Hypothalamus (tissue), 51 donors: ENCODE results near the gene ARVCF.
"Not testable (repeated sequence)": the region's sequence is repeated elsewhere in the genome, so short reads cannot be mapped to it uniquely, and the experiment has no call there.

ENCODE experiments used
- DNase-seq, 51 donors: peaks; one replicate each; lab custom pipeline; 2025; lab: John Stamatoyannopoulos, UW

ARVCF gene

GRCh38 chr22:19926028-19926427 lies 90.6 kb downstream of the ARVCF start:
- DNase-seq = not testable (repeated sequence)

- no peak for DNase-seq
These were observed 92.6 kb downstream of the ARVCF start for GRCh38 chr22:19923914-19924513.

- DNase-seq = no peak
These were observed 95.0 kb downstream of the ARVCF start for GRCh38 chr22:19921544-19922081.
